ENCODE results near the gene LEKR1.
"Not testable (repeated sequence)": the region's sequence is repeated elsewhere in the genome, so short reads cannot be mapped to it uniquely, and the experiment has no call there.

Gene LEKR1

GRCh38 chr3:156806698-156807097 is 19.5 kb upstream of the LEKR1 start:
- DNase-seq (ENCODE audit: low read depth in 2 of 2), result no peak

DNA sequence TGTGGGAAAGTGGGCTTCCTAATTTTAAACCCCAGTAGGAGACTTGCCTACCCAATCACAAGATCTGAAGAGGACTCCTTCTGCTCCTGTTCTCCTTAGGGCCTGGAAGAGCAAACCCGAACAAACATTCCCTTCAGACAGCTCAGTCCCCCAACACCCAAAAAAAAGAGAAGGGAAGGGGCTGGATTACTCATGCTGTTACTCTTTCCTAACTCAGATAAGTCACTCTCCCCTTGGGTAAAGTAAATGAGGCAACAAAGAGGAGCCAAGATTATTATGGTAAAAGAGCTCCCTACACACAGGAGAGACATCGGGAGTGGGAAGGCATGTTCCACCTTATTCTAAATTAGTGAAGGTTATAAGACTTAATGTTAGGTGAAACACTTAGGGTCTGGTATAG is 18.1 kb upstream of the LEKR1 start:
- no peak for DNase-seq (ENCODE audit: low read depth in 2 of 2)

GRCh38 chr3:156811089-156811862 is 14.9 kb upstream of the LEKR1 start:
- no peak for DNase-seq (ENCODE audit: low read depth in 2 of 2)

DNA sequence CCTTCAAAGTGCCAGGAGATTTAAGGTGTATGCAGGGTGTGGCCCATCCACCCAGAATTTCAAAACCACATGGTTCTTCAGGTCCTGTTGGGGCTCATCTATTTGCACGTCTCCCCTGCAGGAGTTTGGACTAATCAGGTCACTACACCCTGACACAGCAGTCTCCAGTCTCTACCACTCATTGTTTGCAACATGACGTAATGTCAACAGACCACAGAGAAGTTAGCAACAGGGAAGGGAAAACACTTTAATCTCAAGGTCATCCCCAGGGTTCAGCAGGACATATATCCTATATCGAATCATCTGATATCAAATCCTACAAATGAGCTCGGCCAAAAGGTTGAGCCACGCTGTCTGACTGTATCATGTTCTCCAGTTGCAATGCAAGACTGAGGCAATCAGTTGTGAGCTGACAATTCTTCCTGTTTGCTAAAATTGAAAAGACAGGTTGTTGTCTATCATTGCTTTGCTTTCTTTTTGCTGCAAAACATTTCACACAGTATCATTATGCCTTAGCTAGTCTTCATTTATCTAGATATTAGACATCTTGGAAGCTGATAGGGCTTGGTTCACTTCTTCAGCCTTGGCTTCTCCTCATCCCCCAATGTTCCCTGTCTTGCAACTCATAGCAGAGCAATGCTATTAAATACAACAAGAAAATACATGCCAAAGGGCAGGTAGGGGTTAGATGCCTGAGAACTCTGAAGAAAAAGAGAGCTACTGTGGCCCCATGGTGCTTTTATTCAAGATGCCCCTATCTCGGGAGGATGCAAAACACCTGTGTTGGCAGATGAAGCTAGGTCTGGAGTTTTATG is 13.4 kb upstream of the LEKR1 start:
- DNase-seq (ENCODE audit: low read depth in 2 of 2), result no peak

GRCh38 chr3:156814295-156814694 is 11.9 kb upstream of the LEKR1 start:
- no peak for DNase-seq (ENCODE audit: low read depth in 2 of 2)

DNA sequence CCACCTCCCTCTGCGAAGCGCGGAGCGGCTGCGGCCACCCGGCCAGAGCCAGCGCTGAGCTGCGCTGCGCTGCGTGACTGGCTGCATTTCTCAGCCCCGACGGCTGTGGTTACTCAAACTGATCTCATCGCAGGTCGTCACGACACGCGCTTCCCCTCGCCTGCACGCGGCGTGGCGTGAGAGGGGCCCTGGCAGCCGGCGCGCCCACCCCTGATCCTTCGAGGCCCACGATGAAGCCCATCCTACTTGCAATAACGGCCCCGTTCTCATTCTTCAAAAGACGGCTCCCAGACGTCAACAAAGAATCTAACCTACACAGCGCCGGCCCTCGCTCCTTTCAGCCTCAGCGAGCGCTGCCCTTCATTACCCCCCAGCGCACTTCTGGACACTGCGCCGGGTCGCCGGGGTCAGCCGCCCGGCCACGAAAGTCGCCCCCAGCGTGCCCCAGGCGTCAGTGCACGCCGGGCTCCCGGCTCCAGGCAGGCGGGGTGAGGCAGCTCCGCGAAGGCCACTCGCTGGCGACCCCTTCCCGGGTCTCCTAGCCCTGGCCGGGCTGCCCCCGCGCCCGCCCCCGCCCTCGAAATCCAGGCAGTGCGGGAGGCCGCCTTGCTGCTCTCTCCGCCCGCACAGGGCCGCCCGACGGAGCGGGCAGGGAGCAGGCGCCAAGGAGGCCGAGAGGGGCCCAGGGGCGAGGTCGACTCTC is 9.9 kb upstream of the LEKR1 start:
- no peak for DNase-seq (ENCODE audit: low read depth in 2 of 2)

- peak; percentile 77 to 79 for DNase-seq (ENCODE audit: low read depth in 2 of 2)
Measured at GRCh38 chr3:156816794-156817645, 9.1 kb upstream of the LEKR1 start.

GRCh38 chr3:156817646-156818272 is 8.4 kb upstream of the LEKR1 start:
- no peak for DNase-seq (ENCODE audit: low read depth in 2 of 2)

DNA sequence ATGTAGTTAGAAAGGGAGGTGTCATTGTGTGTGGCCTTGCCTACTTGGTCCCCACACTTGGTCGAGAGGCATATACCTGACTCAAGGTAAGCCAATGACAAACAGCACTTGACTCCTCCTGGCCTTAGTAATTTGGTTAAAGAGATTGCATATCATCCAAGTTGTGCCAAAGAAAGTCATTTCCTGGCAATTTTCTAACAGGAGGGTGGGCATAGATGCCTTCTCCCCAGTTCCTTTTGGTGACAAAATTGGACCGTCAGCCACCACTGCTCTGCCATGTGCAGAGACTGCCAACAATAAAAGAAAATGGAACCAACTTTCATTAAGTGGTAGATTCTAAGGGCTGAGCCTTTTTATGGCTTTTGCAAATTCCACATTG is 7.9 kb upstream of the LEKR1 start:
- no peak for DNase-seq (ENCODE audit: low read depth in 2 of 2)

GRCh38 chr3:156818890-156819289 is 7.3 kb upstream of the LEKR1 start:
- no peak for DNase-seq (ENCODE audit: low read depth in 2 of 2)

GRCh38 chr3:156819842-156820691 is 6.1 kb upstream of the LEKR1 start:
- no peak for DNase-seq (ENCODE audit: low read depth in 2 of 2)

- no peak for DNase-seq (ENCODE audit: low read depth in 2 of 2)
Measured at GRCh38 chr3:156820692-156821080, 5.5 kb upstream of the LEKR1 start.

- DNase-seq (ENCODE audit: low read depth in 2 of 2), result not testable (repeated sequence)
Measured at GRCh38 chr3:156822626-156823260, 3.4 kb upstream of the LEKR1 start.

GRCh38 chr3:156825795-156826143 is 384 bp upstream of the LEKR1 start:
- no peak for DNase-seq (ENCODE audit: low read depth in 2 of 2)

DNA sequence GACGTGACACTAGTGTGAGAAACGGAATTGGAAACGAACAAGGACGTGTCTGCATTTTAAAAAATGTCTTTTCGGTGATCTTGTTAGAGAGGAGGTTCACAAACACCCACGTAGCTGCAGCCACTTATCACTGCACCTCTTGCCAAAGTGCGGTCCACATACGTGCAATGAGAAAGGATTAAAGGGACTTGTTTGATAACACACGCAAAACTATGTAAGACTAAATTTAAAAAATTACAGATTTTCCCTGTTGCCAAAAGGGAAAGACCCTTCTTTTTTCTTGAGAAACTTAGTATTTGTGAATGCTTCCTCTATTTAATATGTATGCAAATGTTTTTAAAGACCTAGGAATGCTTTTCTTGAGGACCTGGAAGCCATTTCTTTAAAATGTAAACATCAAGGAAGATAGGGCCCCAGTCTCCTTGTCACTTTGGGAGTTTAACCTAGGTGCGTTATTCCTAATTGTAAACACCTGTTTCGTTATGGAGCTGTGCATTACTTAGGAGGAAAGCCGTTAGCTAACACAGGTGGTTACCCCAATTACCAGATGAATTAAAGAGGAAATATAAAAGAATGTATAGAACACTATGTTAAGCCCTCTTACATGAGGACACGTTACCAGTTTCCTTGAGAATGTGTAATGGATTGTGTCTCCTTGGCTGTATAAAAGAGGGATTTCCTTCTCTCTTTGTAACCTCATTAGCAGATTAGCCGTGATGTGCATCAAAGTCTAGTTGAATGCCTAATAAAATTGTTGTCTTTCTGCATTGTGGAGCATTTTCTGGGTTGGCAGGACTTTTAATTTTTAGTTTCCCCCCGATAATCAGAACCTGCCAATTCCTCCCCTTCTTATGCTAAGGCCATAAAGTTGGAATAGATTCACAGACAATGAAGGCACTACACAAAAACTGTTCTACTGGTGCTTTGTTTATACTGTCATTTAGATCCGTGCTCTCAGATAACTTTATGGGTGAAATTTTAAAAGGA is 1.0 kb downstream of the LEKR1 start:
- no peak for DNase-seq (ENCODE audit: low read depth in 2 of 2)

DNA sequence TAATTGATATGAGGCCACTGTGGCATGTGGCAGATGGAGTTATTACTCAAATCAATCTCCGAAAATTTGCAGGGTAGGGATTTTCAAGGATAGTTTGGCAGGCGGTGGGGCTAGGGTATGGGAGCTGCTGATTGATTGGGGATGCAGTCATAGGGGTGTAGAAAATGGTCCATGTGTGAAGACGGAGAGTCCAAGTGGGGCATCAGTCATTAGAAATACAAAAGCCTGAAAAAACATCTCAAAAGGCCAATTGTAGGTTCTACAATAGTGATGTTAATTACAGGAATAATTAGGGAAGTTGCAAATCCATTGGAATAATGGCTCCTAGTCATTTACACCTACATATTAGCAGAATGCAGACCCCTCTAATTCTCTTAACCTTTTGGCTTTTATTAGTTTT is 4.9 kb downstream of the LEKR1 start:
- DNase-seq (ENCODE audit: low read depth in 2 of 2), result no peak

- no peak for DNase-seq (ENCODE audit: low read depth in 2 of 2)
Measured at GRCh38 chr3:156834435-156834834, 8.3 kb downstream of the LEKR1 start.

DNA sequence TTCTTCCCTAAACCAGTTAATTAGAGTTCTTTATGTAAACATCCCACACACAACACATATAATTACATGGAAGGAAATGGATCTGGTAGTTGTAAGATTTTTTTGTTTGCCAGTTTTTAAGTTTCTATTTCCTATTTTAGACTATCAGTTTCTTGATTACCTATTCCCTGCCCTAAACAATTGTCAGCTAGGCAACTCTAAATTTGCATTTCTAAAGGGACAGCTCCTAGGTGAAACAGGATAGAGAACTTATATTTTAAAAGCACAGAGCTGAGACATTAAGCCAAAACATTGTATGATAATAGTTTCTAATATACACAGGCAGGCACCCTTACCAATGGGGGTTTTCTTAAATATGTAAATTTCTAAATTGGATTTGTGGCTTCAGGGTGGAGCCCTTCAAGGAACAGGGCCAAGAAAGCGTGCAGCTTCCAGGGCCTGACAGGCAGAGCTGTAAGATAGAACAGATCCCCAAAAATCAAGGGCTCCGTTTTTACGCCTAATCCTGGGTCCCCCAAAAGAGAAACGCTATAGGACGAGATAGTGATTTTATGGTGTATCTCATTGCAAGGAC is 8.9 kb downstream of the LEKR1 start:
- DNase-seq (ENCODE audit: low read depth in 2 of 2), result no peak

All from activated CD4-positive, alpha-beta T cell treated with anti-CD3 and anti-CD28 coated beads for 24 hours (primary cell).